Common myeloid progenitor, CD34-positive (primary cell): ENCODE measurements around the gene EMILIN2.
A peak's percentile ranks its signal among the peaks of the same experiment; 100 is the strongest.

Source experiments
- CTCF ChIA-PET: fragments of 350-600 bp; sonication (Branson Sonifier 250); formaldehyde crosslinking; loops from one replicate; lab custom pipeline; 2021; ENCODE audit warnings: antibody characterized with exemption; lab: Charles Lee
- POLR2A ChIA-PET: fragments of 350-600 bp; sonication (Branson Sonifier 250); formaldehyde crosslinking; loops from one replicate; lab custom pipeline; 2021; ENCODE audit warnings: antibody characterized with exemption; lab: Charles Lee
- DNase-seq, 3 donors: peaks; one replicate each; pipeline versions ENCODE4 v3.0.0 to v3.0.0-alpha.2; 2013
- H3K27ac ChIP-seq, 2 experiments: 1 replicate in 1 of 2; 2 replicates in 1 of 2; pipeline ENCODE4 v1.7.0; 2013; ENCODE audit warnings: inconsistent platforms in 2 of 2, low read length in 2 of 2, mild to moderate bottlenecking in 2 of 2, low read depth in 1 of 2, moderate library complexity in 1 of 2; ENCODE audit not compliant: severe bottlenecking in 2 of 2, insufficient read depth in 1 of 2, poor library complexity in 1 of 2
- H3K27me3 ChIP-seq, 5 experiments: replicated peaks in 2 of 5; 1 replicate in 3 of 5; 2 replicates in 2 of 5; pipeline versions ENCODE4 v1.6.1 to v1.7.0; 2013; ENCODE audit warnings: low read length in 4 of 5, mild to moderate bottlenecking in 2 of 5, moderate library complexity in 2 of 5, inconsistent platforms in 1 of 5; ENCODE audit not compliant: insufficient read depth in 5 of 5, control insufficient read depth in 4 of 5
- H3K36me3 ChIP-seq, 4 experiments: 1 replicate in 2 of 4; 2 replicates in 2 of 4; pipeline versions ENCODE4 v1.6.1 to v1.7.0; 2013; ENCODE audit warnings: low read length in 3 of 4, control low read depth in 1 of 4, mild to moderate bottlenecking in 1 of 4; ENCODE audit not compliant: control insufficient read depth in 4 of 4, insufficient read depth in 4 of 4
- H3K4me1 ChIP-seq, 4 experiments: 1 replicate in 3 of 4; 2 replicates in 1 of 4; pipeline versions ENCODE4 v1.6.1 to v1.7.1; 2013; ENCODE audit warnings: low read length in 3 of 4, mild to moderate bottlenecking in 3 of 4, control low read depth in 1 of 4, inconsistent platforms in 1 of 4, moderate library complexity in 1 of 4; ENCODE audit not compliant: control insufficient read depth in 4 of 4, insufficient read depth in 4 of 4; ENCODE audit errors: control extremely low read depth in 1 of 4
- H3K4me3 ChIP-seq, 7 experiments: 1 replicate in 4 of 7; 2 replicates in 3 of 7; pipeline versions ENCODE4 v1.5.1 to v1.7.0; 2013; ENCODE audit warnings: mild to moderate bottlenecking in 7 of 7, low read length in 6 of 7, moderate library complexity in 6 of 7, inconsistent platforms in 2 of 7, low read depth in 2 of 7, control low read depth in 1 of 7; ENCODE audit not compliant: insufficient read depth in 4 of 7, control insufficient read depth in 1 of 7; ENCODE audit errors: extremely low read depth in 1 of 7
- H3K9me3 ChIP-seq, 5 experiments: 1 replicate in 4 of 5; 2 replicates in 1 of 5; pipeline versions ENCODE4 v1.6.1 to v1.7.1; 2013; ENCODE audit warnings: low read length in 4 of 5, mild to moderate bottlenecking in 2 of 5, inconsistent platforms in 1 of 5, low read depth in 1 of 5, moderate library complexity in 1 of 5; ENCODE audit not compliant: control insufficient read depth in 4 of 5, insufficient read depth in 2 of 5; ENCODE audit errors: control extremely low read depth in 1 of 5
- WGBS: methylation state at CpG from one replicate; pipeline ENCODE4 v1.1.5; 2013; ENCODE audit not compliant: insufficient coverage; 5-methylcytosine and 5-hydroxymethylcytosine counted together

EMILIN2 gene

DNA sequence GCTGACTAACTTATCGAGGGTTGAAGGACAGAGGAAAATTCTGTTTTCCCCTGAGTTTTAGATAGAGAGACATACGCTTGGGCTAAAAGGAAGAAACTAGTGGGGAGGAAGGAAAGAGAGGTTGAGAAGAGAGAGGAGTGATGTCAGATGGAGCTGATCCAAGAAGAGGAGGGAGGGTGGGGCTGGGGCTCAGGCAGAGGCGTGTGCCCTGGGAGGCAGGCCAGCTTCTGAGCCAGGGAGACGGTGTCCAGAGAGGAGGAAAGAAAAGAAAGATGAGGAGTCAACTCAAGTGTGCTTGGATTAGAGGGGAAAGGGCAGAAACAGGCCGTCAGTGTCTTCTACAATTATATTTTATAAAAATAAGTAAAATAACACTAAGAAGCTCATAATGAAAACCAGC is 56.2 kb downstream of the EMILIN2 start:
- peaks cover 0 to 39% (median 30%) of the 10 kb centered on the region in 4 experiments for H3K4me1 ChIP-seq
- H3K27ac ChIP-seq, result no peak overlapping the region

DNA sequence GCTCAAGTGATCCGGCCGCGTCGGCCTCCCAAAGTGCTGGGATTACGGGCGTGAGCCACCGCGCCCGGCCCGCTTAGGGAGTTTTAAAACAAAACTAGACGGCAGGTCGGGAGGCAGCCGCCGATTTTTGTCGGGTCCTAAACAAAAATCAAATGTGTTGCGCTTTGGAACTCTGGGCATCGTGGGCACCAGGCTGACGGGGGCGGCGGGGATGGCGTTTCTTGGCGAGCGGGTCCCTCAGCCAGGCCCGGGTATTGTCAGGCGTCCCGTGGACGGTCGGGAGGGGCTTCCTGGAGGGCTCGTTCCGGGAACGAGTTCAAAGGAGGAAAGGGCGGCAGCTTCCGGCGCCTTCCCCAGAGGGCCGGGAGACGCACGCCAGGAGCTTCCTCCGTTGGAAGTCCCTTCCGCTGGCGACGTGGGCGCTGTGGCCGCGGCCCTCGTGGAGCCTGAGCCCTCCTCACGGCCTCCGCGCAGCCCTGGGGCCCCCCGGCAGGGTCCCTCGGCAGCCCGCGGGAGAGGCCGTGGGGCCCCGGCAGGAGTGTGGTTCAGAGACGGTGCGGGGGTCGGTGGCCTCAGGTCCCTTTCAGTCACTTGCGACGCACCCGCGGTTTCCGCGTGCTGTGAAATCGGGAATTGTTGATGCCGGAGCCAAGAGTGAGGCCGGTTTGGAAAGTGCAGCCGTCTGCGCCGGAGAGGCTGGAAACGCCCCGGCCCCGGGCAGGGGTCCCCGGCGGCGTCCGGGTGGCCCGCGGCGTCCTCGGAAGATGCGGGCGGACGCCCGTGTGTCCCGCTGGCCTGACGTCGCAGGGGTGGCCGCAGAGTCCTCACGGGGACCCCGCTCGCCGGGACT is 59.3 kb downstream of the EMILIN2 start:
- H3K4me3 ChIP-seq, result peak overlapping the region; percentile 67 to 92 (median 85)
- no peaks in the 10 kb centered on the region for H3K27me3 ChIP-seq
- H3K9me3 ChIP-seq, result no peaks in the 10 kb centered on the region
- DNase-seq, result peak in 2 of 3 donors; percentile 37 to 59
- peaks cover 0 to 30% (median 18%) of the 10 kb centered on the region in 4 experiments for H3K4me1 ChIP-seq
- peaks cover 0 to 33% (median 23%) of the 10 kb centered on the region in 4 experiments for H3K36me3 ChIP-seq
- CTCF ChIA-PET, result interaction anchor here (0.7 kb wide), 1 partner anchor 42 kb away, joined by 4 read pairs; no protein-coding TSS in a partner anchor
- H3K27ac ChIP-seq, result peak overlapping the region in 1 of 2 experiments; percentile 54
- POLR2A ChIA-PET, result no interaction called here
- WGBS, result 8% methylated on average over 87 of the region's 92 CpGs

More for the DNA sequence above, 56.2 kb downstream of the EMILIN2 start:
- Histone ChIP-seq H3K36me3 (peaks cover 0 to 3% (median 0%) of the 10 kb centered on the region in 4 experiments), H3K27me3 (no peaks in the 10 kb centered on the region), H3K9me3 (no peaks in the 10 kb centered on the region), H3K4me3 (no peak overlapping the region)
- POLR2A ChIA-PET, result no interaction called here
- DNase-seq, result peak in 1 of 3 donors; percentile 18
- WGBS, result 0% methylated on average over 4 of the region's 5 CpGs
- CTCF ChIA-PET, result interaction anchor here (0.8 kb wide), 1 partner anchor 16 kb away, joined by 3 read pairs; no protein-coding TSS in a partner anchor

DNA sequence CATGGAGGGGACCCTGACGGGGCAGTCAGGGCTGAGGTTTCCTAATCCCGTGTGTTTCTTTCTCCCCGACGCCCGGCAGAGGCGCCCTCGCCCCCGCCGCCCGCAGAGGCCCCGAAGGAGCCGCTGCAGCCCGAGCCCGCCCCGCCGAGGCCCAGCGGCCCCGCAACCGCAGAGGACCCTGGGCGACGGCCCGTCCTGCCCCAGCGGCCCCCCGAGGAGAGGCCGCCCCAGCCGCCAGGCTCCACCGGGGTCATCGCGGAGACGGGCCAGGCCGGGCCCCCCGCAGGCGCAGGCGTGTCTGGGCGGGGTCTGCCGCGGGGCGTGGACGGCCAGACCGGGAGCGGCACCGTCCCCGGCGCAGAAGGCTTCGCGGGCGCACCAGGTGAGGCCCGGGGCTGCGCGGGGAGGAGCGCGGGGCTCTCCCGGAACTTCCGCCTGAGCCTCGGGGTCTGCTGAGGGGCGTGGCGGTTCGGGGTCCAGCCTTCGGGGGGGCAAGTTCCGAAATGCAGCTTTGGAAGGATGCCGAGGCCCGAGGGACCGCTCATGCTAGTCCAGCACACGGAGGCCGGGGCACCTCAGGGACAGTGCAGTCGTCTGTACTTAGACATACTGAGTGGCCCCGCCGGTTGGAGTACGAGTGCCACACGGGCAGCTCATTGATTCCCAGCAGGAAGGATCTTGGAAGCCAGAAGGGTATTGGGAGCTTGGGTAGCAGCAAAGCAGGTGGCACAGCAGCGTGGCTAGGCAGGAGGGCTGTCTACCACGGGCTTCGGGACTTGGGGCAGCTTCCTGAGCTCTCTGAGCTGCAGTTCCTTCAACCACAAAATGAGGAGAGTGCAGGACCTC is 60.1 kb downstream of the EMILIN2 start:
- peak overlapping the region; percentile 67 to 92 (median 85) for H3K4me3 ChIP-seq
- WGBS, result 1% methylated on average over 62 of the region's 73 CpGs
- POLR2A ChIA-PET, result interaction anchor here (0.6 to 0.7 kb wide), 2 partner anchors 61 to 65 kb away, joined by 3 to 4 read pairs; no protein-coding TSS in a partner anchor
- CTCF ChIA-PET, result interaction anchor here (0.8 to 2.5 kb wide), 3 partner anchors 10 to 130 kb away, joined by 3 to 14 read pairs (median 3); no protein-coding TSS in a partner anchor
- H3K27ac ChIP-seq, result no peak overlapping the region
- H3K9me3 ChIP-seq, result no peaks in the 10 kb centered on the region
- DNase-seq, result peak in 2 of 3 donors; percentile 52 to 69
- peaks cover 0 to 30% (median 18%) of the 10 kb centered on the region in 4 experiments for H3K4me1 ChIP-seq
- peaks cover 0 to 42% (median 29%) of the 10 kb centered on the region in 4 experiments for H3K36me3 ChIP-seq
- H3K27me3 ChIP-seq, result no peaks in the 10 kb centered on the region

DNA sequence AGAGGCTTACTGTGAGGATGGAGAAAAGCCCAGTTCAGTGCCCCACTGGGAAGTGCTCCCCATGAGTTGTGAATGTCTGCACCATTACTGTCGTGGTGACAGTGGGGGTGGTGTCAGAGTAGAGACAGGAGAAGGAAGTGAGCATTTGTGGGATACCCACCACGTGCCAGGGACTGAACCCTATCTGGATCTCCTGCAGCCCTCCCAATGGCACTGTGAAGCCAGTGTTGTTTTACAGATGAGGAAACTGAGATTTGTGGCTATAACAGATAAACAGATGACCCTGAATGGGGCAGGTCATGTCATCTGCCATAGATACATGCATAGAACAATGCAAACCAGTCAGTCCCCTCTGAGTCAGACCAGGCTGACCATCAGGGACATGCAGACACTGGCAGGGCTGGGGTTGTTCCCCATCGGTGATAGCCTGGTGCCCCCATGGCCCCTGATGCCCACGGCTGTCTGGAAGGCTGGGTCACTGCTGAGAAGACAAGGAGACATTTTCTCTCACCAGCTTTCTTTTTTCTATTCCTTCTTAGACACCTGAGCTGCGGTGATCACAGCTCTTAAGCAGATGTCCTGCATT is 60.8 kb downstream of the EMILIN2 start:
- no peak overlapping the region for H3K27ac ChIP-seq

DNA sequence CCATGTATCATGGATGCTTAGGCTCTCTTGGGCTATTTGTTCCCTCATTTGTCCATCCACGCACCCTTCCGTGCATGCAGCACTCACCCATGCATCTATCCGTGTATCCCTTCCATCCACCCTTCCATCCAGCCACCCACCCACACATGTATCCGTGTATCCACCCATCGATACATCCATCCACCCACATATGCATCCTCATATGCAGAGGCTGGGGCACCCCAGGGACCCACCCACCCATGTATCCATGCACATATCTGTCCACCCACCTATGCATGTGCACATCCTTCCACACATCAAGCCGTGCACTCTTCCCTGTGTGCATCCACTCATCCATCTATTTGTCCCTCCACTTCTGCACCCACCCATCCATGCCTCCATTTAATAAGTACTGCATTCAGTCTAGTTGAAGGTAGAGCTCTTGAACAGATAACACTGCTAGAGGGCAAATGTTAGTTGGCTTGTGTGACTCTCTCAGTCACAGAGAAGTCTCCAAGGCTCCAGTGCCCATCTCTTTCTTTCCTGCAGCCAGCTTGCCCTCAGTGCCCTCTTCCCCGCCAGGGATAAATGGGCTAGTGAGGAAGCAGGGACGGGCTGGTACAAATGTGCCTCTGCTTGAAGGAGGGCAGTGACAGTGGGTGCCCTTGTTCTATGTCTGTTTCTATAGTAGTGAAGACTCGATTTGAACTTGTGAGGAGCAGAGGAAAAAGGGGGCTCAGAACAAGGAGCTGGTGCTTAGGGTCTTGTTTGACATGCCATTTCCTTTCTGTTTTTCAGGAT is 61.5 kb downstream of the EMILIN2 start:
- ChIA-PET CTCF (interaction anchor here (0.8 to 2.5 kb wide), 3 partner anchors 8 to 101 kb away, joined by 3 to 14 read pairs (median 4); no protein-coding TSS in a partner anchor), POLR2A (no interaction called here)
- no peak for DNase-seq
- H3K27me3 ChIP-seq, result no peaks in the 10 kb centered on the region
- H3K4me1 ChIP-seq, result peaks cover 0 to 23% (median 15%) of the 10 kb centered on the region in 4 experiments
- peaks cover 0 to 56% (median 41%) of the 10 kb centered on the region in 4 experiments for H3K36me3 ChIP-seq
- 94% methylated on average over 7 of the region's 9 CpGs for WGBS
- no peaks in the 10 kb centered on the region for H3K9me3 ChIP-seq
- no peak overlapping the region for H3K27ac ChIP-seq
- H3K4me3 ChIP-seq, result no peak overlapping the region

More for the DNA sequence above, 60.8 kb downstream of the EMILIN2 start:
- ChIA-PET CTCF (interaction anchor here (0.8 to 2.5 kb wide), 3 partner anchors 9 to 131 kb away, joined by 3 to 14 read pairs (median 3); no protein-coding TSS in a partner anchor), POLR2A (interaction anchor here (0.6 to 0.7 kb wide), 2 partner anchors 62 to 64 kb away, joined by 3 to 4 read pairs; no protein-coding TSS in a partner anchor)
- H3K27me3 ChIP-seq, result no peaks in the 10 kb centered on the region
- 68% methylated on average over 4 of the region's 5 CpGs for WGBS
- H3K4me1 ChIP-seq, result peaks cover 0 to 30% (median 18%) of the 10 kb centered on the region in 4 experiments
- no peaks in the 10 kb centered on the region for H3K9me3 ChIP-seq
- H3K4me3 ChIP-seq, result peak overlapping the region; percentile 15 to 89 (median 74)
- DNase-seq, result peak in 1 of 3 donors; percentile 17
- peaks cover 0 to 49% (median 35%) of the 10 kb centered on the region in 4 experiments for H3K36me3 ChIP-seq

DNA sequence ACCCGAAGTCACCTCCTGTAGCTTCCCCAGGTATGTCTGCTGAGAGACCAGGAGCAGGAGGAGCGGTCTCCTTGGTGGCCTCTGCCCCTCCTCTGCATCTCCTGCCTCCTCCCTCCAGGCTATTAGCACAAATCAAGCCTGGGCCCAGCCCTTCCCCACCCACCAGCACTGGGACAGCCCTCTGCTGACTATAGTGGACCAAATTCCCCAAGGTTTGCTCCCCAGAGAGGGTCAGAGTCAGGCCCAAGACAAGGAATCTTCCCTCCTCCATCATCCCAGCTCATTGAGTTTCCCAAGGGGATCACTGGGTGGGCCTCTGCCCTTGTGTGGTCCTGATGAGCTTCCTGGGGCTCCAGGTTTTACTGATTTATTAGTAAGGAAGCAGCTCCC is 62.1 kb downstream of the EMILIN2 start:
- Histone ChIP-seq H3K4me3 (no peak overlapping the region), H3K27ac (no peak overlapping the region), H3K36me3 (peaks cover 0 to 62% (median 44%) of the 10 kb centered on the region in 4 experiments), H3K4me1 (peaks cover 0 to 20% (median 15%) of the 10 kb centered on the region in 4 experiments), H3K27me3 (no peaks in the 10 kb centered on the region), H3K9me3 (no peaks in the 10 kb centered on the region)
- 100% methylated on average over 2 of the region's 2 CpGs for WGBS
- ChIA-PET CTCF (interaction anchor here (0.8 to 2.5 kb wide), 3 partner anchors 8 to 101 kb away, joined by 3 to 14 read pairs (median 4); no protein-coding TSS in a partner anchor), POLR2A (no interaction called here)
- no peak for DNase-seq
